COR-L47 (cell line): Measurements from ENCODE around the gene ASB14.
A peak's percentile ranks its signal among the peaks of the same experiment; 100 is the strongest.

ENCODE experiments used
- DNase-seq: peaks from one replicate; lab custom pipeline; 2025; lab: John Stamatoyannopoulos, UW

The ASB14 gene

DNA sequence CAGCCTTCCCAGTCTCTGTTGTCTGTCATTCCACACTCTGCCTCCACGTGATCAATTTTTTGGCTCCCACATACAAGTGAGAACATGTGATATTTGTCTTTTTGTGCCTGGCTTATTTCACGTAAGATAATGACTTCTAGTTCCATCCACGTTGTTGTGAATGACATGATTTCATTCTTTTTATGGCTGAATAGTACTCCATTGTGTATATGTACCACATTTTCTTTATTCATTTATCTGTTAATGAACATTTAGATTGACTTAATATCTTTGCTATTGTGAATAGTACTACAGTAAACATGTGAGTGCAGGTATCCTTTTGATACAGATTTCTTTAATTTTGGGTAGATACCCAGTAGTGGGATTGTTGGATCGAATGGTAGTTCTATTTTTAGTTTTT lies 31.4 kb downstream of the ASB14 start:
- DNase-seq = no peak

DNA sequence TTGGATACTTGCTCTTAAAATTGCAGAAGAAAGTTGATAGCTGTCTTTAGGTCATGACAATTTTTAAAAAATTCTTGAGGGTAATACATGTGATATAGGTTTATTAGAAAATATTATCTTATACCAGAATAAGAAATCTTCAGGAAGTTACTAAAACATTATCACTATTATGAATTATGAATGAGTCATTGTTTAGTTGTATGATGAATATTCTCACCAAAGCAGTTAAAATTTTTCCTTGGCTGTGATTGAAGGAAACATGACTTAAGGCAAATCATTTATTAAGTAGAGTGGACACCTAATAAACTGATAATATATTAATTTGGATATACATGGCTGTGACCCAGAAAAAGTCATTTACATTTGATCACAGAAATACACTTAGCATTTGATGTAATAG lies 34.8 kb downstream of the ASB14 start:
- DNase-seq = no peak

DNA sequence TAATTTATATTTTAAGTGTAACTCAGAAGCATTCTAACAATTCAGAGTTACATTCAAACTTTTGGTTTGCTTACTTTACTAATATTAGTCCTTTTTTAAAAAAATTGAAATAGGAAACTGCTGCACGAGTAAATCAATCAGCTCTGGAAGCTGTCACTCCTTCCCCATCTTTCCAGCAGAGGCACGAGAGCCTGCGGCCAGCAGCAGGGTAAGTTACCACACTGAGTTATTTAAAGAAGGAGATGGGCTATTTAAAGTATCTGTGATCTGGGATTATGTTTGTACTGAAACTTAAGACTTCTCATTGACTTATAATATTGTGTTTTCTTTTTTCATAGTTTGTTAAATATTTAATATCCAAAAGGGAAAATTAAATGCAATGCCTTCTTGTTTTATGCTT lies 35.6 kb downstream of the ASB14 start:
- DNase-seq = no peak

GRCh38 chr3:57252404-57252803 lies 40.1 kb downstream of the ASB14 start:
- no peak for DNase-seq

DNA sequence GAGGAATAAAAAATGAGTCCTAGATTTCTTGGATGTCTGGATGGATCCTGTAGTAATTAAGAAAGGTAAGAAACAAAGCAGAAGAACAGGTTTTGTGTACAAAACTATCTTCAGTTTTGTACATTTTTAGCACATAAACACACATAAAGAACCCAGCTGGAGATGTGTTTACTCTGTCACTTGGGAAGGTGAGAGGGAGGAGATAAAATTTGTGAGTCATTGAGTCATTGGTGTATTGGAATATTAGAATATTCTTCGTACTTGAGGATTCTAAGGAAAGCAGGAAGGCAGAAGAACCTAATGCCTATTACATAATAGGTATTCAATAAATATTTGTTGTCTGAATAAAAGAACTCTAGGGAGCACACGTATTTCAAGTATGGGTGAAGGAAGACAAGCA lies 47.5 kb downstream of the ASB14 start:
- DNase-seq = no peak

DNA sequence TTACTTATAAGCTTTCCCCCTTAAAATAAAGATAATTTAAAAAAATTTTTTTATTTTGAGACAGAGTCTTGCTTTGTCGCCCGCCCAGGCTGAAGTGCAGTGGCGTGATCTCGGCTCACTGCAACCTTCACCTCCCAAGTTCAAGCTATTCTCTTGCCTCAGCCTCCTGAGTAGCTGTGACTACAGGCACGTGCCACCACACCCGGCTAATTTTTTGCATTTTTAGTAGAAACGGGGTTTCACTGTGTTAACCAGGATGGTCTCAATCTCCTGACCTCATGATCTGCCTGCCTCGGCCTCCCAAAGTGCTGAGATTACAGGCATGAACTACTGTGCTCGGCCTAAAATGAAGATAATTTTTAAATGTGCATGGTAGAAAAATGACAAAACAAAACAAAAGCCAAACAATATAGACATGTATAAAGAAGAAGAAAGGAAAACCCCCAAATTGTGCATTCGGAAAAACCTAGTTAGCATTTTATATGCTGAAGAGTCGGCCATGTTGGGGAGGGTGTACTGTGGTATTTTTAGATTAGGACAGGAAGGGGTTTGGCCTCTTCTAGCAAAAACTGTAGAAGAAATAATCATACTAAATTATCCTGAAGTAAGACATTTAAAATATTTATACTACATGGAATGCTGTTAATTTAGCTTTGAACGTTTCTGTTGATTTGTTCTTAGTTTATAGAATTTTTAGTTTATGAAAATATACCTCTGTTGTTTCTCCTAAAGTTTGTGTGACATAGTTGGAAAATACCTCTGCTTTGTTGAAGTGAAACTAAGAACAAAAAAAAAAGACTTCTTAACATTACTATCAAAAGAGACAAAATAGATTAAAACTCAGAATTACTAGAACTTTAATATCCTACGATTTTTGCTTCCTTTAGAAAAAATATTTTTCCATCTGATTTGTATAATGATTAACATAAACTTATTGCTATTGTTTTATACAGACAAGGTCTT lies 57.6 kb downstream of the ASB14 start:
- DNase-seq = no peak

- no peak for DNase-seq
These were observed 58.7 kb downstream of the ASB14 start for GRCh38 chr3:57233799-57234198.

- no peak for DNase-seq
These were observed 62.5 kb downstream of the ASB14 start for GRCh38 chr3:57230006-57230405.

GRCh38 chr3:57227930-57228751 lies 64.3 kb downstream of the ASB14 start:
- no peak for DNase-seq

DNA sequence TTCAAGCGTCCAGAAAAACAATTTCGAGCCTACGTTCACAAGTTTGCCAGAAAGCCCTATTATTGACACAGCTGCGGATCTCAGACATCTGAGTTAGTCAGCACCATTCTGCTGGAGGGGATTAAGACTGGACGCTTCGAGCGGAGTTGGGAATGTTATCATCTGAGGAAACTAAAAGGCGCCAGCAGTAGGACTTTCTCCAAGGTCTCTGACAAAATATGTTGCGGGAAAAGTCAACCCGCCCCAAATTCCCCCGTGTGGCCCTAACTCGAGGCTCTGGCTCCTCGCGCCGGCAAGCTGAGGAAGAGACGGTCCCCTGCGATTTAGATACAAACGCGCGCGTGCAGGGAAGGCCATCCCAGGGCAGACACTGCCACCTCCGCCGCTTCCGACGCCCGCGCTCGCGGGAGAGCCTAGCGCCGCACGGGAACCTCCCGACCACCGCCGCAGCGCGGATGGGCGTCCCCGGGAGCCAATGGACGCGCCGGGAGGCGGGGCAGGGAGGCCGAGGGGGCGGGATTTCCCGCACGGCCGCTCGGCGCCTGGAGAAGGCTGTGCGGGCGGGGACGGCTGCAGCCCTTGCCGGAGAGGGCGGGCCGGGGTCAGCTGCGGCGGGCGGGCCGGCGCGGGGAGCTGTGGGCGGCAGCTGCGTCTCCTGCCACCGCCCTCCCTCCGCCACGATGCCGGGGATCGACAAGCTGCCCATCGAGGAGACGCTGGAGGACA lies 65.1 kb downstream of the ASB14 start, which contains the start of gene APPL1:
Gene APPL1, plus strand, starts transcription at position 526 of the 726 bp plus-strand sequence. Its CDS starts 155 bp downstream, at position 681.
- DNase-seq = peak; percentile 70

DNA sequence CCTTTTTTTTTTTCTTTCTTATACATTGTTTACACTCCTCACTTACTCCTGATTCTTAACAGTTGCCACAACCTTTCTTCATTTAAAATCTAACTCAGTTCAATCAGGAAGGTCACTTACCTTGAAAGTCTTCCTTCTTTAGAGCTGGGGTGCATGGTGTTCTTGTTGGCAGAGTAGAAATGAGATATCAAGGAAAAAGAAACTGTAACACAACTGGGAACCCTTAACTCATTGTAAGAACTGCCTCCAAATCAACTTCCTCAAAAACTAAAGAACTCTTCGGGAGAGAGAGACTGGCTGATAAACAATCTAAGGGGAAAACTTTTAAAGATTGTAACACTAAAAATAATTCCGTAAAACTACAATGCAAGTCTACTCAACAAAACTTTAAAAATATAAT lies 66.3 kb downstream of the ASB14 start:
- DNase-seq = no peak

DNA sequence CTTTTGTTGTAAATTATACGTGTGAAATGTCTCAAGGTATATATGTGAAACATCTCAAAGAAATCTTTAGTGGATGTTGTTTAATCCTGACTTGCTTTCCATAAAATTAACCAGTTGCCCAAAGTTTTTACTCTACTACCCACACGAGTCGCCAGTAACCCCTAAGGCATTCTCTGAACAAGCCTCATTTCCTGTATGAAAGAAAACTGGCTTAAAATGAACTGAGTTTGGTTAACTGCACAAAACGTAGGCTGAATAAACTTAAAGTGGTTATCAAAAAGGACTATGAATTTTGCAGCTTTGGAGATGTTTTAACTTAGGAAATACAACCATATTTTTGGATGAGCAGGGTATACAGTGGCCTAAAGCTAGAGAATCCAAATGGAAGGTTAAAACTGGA lies 67.6 kb downstream of the ASB14 start:
- no peak for DNase-seq

GRCh38 chr3:57221883-57222282 lies 70.6 kb downstream of the ASB14 start:
- no peak for DNase-seq
